Keratinocyte (primary cell): ENCODE measurements around the gene PCSK6.

Source experiments
- EZH2 ChIP-seq: IDR thresholded peaks from one replicate; pipeline ENCODE4 v1.6.1; 2012; ENCODE audit warnings: inconsistent platforms, mild to moderate bottlenecking, low read length, moderate library complexity
- TF ChIP-seq, protein P1 (sequence below), 3 experiments: IDR thresholded peaks in 1 of 3; conservative IDR thresholded peaks in 1 of 3; optimal IDR thresholded peaks in 1 of 3; 2 replicates in 2 of 3; 3 replicates in 1 of 3; pipeline versions ENCODE3 to v1.5.1; 2011; ENCODE audit warnings: low read length in 3 of 3, mild to moderate bottlenecking in 3 of 3, moderate library complexity in 2 of 3, control low read depth in 1 of 3, inconsistent platforms in 1 of 3; ENCODE audit not compliant: insufficient read depth in 2 of 3; ENCODE audit errors: extremely low read depth in 1 of 3

DNA sequence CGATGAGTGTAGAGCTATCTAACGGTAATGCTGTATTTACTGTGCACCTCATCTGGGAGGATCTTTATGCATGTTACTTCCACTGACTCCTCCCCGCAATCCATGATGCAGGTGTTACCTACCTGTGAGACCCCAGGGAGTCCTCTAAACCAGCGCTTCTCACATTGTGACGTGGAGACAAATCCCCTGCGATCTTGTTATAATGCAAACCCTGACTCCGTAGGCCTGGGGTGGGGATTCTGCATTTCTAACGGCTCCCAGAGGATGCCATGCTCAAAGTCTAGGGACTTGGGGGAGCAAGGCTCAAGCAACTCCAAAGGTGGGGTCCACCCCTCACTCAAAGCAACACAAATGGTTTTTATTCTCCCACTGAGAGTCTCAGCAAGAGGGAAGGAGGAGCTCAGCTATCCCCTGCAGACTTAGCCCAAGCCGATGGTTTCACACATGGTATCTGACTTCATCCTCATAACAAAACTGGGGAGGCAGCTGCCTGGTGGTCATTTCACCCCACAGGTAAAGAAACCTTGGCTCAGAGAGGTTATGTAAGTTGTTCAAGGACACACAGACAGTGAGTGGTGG is 63.6 kb downstream of the PCSK6 start:
- TF ChIP-seq, protein P1, sequence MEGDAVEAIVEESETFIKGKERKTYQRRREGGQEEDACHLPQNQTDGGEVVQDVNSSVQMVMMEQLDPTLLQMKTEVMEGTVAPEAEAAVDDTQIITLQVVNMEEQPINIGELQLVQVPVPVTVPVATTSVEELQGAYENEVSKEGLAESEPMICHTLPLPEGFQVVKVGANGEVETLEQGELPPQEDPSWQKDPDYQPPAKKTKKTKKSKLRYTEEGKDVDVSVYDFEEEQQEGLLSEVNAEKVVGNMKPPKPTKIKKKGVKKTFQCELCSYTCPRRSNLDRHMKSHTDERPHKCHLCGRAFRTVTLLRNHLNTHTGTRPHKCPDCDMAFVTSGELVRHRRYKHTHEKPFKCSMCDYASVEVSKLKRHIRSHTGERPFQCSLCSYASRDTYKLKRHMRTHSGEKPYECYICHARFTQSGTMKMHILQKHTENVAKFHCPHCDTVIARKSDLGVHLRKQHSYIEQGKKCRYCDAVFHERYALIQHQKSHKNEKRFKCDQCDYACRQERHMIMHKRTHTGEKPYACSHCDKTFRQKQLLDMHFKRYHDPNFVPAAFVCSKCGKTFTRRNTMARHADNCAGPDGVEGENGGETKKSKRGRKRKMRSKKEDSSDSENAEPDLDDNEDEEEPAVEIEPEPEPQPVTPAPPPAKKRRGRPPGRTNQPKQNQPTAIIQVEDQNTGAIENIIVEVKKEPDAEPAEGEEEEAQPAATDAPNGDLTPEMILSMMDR (optimal IDR thresholded peaks at IDR 0.05 in 1 of 3, IDR thresholded peaks at IDR 0.05 in 1 of 3, conservative IDR thresholded peaks at IDR 0.05 in 1 of 3; ENCODE audit: extremely low read depth in 1 of 3, insufficient read depth in 2 of 3, low read length in 3 of 3) = no peak
- no peak for TF ChIP-seq EZH2
